ENCODE data around the gene BRI3BP.
"Not testable (repeated sequence)": the region's sequence is repeated elsewhere in the genome, so short reads cannot be mapped to it uniquely, and the experiment has no call there.

Gene BRI3BP

GRCh38 chr12:125021771-125022170 is 28.3 kb downstream of the BRI3BP start:
- DNase-seq = no peak

- no peak for DNase-seq
Measured at GRCh38 chr12:125023065-125023464, 29.6 kb downstream of the BRI3BP start.

- DNase-seq = no peak
Measured at GRCh38 chr12:125024949-125025563, 31.6 kb downstream of the BRI3BP start.

- no peak for DNase-seq
Measured at GRCh38 chr12:125025606-125026235, 32.3 kb downstream of the BRI3BP start.

- no peak for DNase-seq
Measured at GRCh38 chr12:125028106-125028505, 34.7 kb downstream of the BRI3BP start.

- no peak for DNase-seq
Measured at GRCh38 chr12:125029761-125030358, 36.4 kb downstream of the BRI3BP start.

- DNase-seq = not testable (repeated sequence)
Measured at GRCh38 chr12:125031471-125031870, 38.0 kb downstream of the BRI3BP start.

- no peak for DNase-seq
Measured at GRCh38 chr12:125032466-125033152, 39.2 kb downstream of the BRI3BP start.

- DNase-seq = no peak
Measured at GRCh38 chr12:125033288-125033687, 39.8 kb downstream of the BRI3BP start.

- DNase-seq = no peak
Measured at GRCh38 chr12:125038976-125039625, 45.7 kb downstream of the BRI3BP start.

GRCh38 chr12:125049093-125049458 is 55.6 kb downstream of the BRI3BP start:
- DNase-seq = no peak

- DNase-seq = no peak
Measured at GRCh38 chr12:125050446-125050845, 57.0 kb downstream of the BRI3BP start.

- DNase-seq = no peak
Measured at GRCh38 chr12:125050868-125051267, 57.4 kb downstream of the BRI3BP start.

- DNase-seq = no peak
Measured at GRCh38 chr12:125053821-125054220, 60.4 kb downstream of the BRI3BP start.

- no peak for DNase-seq
Measured at GRCh38 chr12:125055591-125055990, 62.1 kb downstream of the BRI3BP start.

- DNase-seq = no peak
Measured at GRCh38 chr12:125056306-125056705, 62.9 kb downstream of the BRI3BP start.

- no peak for DNase-seq
Measured at GRCh38 chr12:125057708-125058107, 64.3 kb downstream of the BRI3BP start.

- no peak for DNase-seq
Measured at GRCh38 chr12:125061229-125061628, 67.8 kb downstream of the BRI3BP start.

- not testable (repeated sequence) for DNase-seq
Measured at GRCh38 chr12:125063522-125063921, 70.1 kb downstream of the BRI3BP start.

- DNase-seq = no peak
Measured at GRCh38 chr12:125064492-125064891, 71.0 kb downstream of the BRI3BP start.

GRCh38 chr12:125065021-125065918 is 71.8 kb downstream of the BRI3BP start, which contains the start of gene AACS:
Gene AACS, plus strand, starts transcription at chr12:125065435. Its CDS starts 150 bp downstream, at chr12:125065585.
- DNase-seq = peak in 52 of 56 donors; percentile 23 to 81 (median 64)
